ENCODE data around the gene SLC39A11. TPM values are rescaled to one million over a fixed set of nuclear protein-coding genes. Genes with fewer than 3 reads are reported as not detected.
"Not testable (repeated sequence)": the region's sequence is repeated elsewhere in the genome, so short reads cannot be mapped to it uniquely, and the experiment has no call there.

Gene SLC39A11
- total RNA-seq, 1 donor from 2014 or later = 26.9 TPM

- intact Hi-C loops (cut with micrococcal nuclease) = no loop called here
Observed at GRCh38 chr17:72927760-72928159, 164.7 kb downstream of the SLC39A11 start.

- intact Hi-C loops (cut with micrococcal nuclease) = no loop called here
Observed at GRCh38 chr17:72927146-72927545, 165.3 kb downstream of the SLC39A11 start.

- intact Hi-C loops (cut with micrococcal nuclease) = no loop called here
Observed at GRCh38 chr17:72926171-72926570, 166.3 kb downstream of the SLC39A11 start.

- intact Hi-C loops (cut with micrococcal nuclease) = no loop called here
Observed at GRCh38 chr17:72924196-72924595, 168.3 kb downstream of the SLC39A11 start.

GRCh38 chr17:72922219-72922618 is 170.3 kb downstream of the SLC39A11 start:
- intact Hi-C loops (cut with micrococcal nuclease) = no loop called here

GRCh38 chr17:72921347-72922054 is 171.0 kb downstream of the SLC39A11 start:
- intact Hi-C loops (cut with micrococcal nuclease) = no loop called here

GRCh38 chr17:72920513-72920912 is 172.0 kb downstream of the SLC39A11 start:
- intact Hi-C loops (cut with micrococcal nuclease) = no loop called here

GRCh38 chr17:72916991-72917390 is 175.5 kb downstream of the SLC39A11 start:
- intact Hi-C loops (cut with micrococcal nuclease) = no loop called here

- intact Hi-C loops (cut with micrococcal nuclease) = no loop called here
Observed at GRCh38 chr17:72915625-72916081, 176.8 kb downstream of the SLC39A11 start.

GRCh38 chr17:72913142-72913682 is 179.3 kb downstream of the SLC39A11 start:
- intact Hi-C loops (cut with micrococcal nuclease) = no loop called here

- intact Hi-C loops (cut with micrococcal nuclease) = no loop called here
Observed at GRCh38 chr17:72906306-72906705, 186.2 kb downstream of the SLC39A11 start.

GRCh38 chr17:72903522-72903921 is 189.0 kb downstream of the SLC39A11 start:
- intact Hi-C loops (cut with micrococcal nuclease) = no loop called here

GRCh38 chr17:72901657-72902056 is 190.8 kb downstream of the SLC39A11 start:
- intact Hi-C loops (cut with micrococcal nuclease) = no loop called here

GRCh38 chr17:72901083-72901482 is 191.4 kb downstream of the SLC39A11 start:
- intact Hi-C loops (cut with micrococcal nuclease) = no loop called here

- intact Hi-C loops (cut with micrococcal nuclease) = no loop called here
Observed at GRCh38 chr17:72900654-72900971, 191.9 kb downstream of the SLC39A11 start.

GRCh38 chr17:72898725-72899124 is 193.8 kb downstream of the SLC39A11 start:
- intact Hi-C loops (cut with micrococcal nuclease) = no loop called here

- intact Hi-C loops (cut with micrococcal nuclease) = not testable (repeated sequence)
Observed at GRCh38 chr17:72896288-72896687, 196.2 kb downstream of the SLC39A11 start.

- intact Hi-C loops (cut with micrococcal nuclease) = no loop called here
Observed at GRCh38 chr17:72891627-72892026, 200.9 kb downstream of the SLC39A11 start.

GRCh38 chr17:72890711-72891110 is 201.8 kb downstream of the SLC39A11 start:
- intact Hi-C loops (cut with micrococcal nuclease) = no loop called here

GRCh38 chr17:72887917-72888316 is 204.6 kb downstream of the SLC39A11 start:
- intact Hi-C loops (cut with micrococcal nuclease) = no loop called here

GRCh38 chr17:72887322-72887721 is 205.2 kb downstream of the SLC39A11 start:
- intact Hi-C loops (cut with micrococcal nuclease) = no loop called here

- intact Hi-C loops (cut with micrococcal nuclease) = no loop called here
Observed at GRCh38 chr17:72886622-72887021, 205.9 kb downstream of the SLC39A11 start.

- intact Hi-C loops (cut with micrococcal nuclease) = no loop called here
Observed at GRCh38 chr17:72884066-72884465, 208.4 kb downstream of the SLC39A11 start.
